ENCODE results near the gene LCN15.

- TF ChIP-seq MYC (CRISPR knock-in tag; IDR thresholded peaks at IDR 0.05; ENCODE audit: borderline replicate concordance) (no peak), ZNF549 (CRISPR knock-in tag; IDR thresholded peaks at IDR 0.05) (no peak)
- TF ChIP-seq, protein P1, sequence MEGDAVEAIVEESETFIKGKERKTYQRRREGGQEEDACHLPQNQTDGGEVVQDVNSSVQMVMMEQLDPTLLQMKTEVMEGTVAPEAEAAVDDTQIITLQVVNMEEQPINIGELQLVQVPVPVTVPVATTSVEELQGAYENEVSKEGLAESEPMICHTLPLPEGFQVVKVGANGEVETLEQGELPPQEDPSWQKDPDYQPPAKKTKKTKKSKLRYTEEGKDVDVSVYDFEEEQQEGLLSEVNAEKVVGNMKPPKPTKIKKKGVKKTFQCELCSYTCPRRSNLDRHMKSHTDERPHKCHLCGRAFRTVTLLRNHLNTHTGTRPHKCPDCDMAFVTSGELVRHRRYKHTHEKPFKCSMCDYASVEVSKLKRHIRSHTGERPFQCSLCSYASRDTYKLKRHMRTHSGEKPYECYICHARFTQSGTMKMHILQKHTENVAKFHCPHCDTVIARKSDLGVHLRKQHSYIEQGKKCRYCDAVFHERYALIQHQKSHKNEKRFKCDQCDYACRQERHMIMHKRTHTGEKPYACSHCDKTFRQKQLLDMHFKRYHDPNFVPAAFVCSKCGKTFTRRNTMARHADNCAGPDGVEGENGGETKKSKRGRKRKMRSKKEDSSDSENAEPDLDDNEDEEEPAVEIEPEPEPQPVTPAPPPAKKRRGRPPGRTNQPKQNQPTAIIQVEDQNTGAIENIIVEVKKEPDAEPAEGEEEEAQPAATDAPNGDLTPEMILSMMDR (CRISPR knock-in tag; IDR thresholded peaks at IDR 0.05) = no peak
Observed at GRCh38 chr9:136721339-136722092, 42.8 kb downstream of the LCN15 start.
